Stimulated activated CD4-positive, alpha-beta T cell treated with anti-CD3 and anti-CD28 coated beads, Interleukin-2, amount 100 ng/mL, for 24 hours (primary cell): ENCODE results near the gene LGALS9.
"Not testable (repeated sequence)": the region's sequence is repeated elsewhere in the genome, so short reads cannot be mapped to it uniquely, and the experiment has no call there.

Source experiments
- DNase-seq, 2 donors: peaks; one replicate each; pipeline ENCODE4 v3.0.0-alpha.2; 2020

LGALS9 gene

DNA sequence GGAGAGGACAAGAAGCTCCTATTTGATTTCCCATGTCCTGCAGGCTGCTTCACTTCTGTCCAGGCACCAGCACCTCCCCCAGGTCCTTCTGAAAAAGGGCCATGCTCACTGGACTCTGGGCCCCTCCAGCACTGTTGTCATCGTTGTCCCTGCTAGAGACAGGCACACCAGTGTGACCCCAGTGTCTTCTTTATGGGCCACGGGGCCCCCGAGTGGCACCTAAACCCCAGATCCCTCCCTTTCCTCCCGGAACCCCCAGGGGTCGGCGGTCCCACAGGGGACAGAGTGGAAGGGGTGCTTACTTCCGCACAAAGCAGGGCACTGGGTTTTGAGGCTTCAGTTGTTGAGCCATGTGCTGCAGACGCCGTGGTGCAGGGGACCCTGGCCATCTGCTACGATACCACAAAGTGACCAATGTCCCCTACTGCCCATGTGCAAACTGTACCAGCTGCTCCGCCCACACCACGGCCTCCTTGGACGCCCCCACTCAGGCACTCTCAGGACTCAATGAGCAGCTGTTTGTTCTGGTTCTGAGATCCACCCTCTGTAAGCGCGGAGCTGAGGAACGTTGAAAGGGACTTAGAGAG, 24.6 kb downstream of the LGALS9 start:
- DNase-seq, result not testable (repeated sequence)

DNA sequence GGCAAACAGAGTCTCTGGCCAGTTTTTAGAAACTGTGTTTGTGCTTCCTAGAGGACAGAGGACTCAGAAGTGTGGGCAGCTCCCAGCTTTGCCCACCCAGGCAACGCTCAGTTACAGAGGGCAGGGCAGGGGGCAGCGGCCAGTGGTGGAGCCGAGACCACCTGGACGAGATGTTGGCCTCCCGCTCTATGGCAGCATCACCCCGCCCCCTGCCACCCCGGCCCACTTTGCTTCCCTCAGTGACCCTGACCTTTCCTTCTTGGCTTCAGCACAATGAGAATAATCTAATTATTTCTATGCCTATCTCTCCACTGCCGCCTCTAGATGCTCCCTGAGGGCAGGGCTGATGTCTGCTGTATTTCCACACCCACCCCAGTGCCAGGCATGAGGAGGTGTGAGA, 25.6 kb downstream of the LGALS9 start:
- DNase-seq, result not testable (repeated sequence)

DNA sequence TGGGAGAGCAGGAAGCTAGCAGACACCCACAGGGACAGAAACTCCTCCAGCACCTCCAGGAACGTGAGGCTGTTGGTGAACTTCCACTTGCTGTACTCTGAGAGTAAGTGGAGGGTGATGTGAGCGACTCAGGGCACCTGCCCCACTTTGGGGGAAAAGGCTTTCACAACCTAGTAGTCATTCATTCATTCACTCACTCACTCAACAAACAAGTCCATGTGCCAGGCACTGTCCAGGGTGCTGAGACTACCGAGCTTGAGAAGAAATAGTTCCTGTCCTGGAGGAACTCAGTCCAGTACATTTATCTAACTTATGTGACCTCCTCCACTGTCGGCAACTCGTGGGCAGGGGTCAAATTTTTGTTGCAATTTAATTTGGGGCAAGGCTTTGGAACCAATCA, 26.6 kb downstream of the LGALS9 start:
- DNase-seq, result no peak

DNA sequence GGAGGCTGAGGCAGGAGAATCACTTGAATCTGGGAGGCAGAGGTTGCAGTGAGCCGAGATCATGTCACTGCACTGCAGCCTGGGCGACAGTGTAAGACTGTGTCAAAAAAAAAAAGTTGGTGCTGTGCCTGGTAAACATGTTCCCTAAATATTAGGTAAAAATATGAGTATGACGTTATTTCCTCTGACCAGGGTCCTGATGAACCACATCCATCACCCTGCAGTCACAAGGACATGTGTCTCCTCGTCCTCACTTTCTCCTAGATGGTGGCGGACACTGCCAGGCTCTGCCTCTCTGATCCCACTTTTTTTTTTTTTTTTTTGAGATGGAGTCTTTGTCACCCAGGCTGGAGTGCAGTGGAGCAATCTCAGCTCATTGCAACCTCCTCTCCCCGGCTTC, 28.7 kb downstream of the LGALS9 start:
- no peak for DNase-seq

DNA sequence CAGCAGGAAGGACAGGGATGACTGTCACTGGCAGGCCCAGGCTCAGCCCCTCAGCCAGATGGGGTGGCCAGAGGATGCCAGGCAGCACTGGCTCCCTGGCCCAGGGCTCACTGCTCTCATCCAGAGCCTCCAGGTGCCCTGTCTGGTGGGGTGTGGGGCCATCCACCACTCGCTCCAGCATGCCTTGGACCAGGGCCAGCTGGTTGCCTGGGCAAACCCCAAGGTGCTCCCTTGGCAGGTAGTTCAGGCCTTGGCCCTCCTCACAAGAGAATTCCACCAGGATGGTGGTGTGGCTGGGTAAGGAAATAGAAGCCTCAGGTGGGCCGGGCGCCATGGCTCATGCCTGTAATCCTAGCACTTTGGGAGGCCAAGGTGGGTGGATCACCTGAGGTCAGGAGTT, 29.4 kb downstream of the LGALS9 start:
- DNase-seq, result no peak

DNA sequence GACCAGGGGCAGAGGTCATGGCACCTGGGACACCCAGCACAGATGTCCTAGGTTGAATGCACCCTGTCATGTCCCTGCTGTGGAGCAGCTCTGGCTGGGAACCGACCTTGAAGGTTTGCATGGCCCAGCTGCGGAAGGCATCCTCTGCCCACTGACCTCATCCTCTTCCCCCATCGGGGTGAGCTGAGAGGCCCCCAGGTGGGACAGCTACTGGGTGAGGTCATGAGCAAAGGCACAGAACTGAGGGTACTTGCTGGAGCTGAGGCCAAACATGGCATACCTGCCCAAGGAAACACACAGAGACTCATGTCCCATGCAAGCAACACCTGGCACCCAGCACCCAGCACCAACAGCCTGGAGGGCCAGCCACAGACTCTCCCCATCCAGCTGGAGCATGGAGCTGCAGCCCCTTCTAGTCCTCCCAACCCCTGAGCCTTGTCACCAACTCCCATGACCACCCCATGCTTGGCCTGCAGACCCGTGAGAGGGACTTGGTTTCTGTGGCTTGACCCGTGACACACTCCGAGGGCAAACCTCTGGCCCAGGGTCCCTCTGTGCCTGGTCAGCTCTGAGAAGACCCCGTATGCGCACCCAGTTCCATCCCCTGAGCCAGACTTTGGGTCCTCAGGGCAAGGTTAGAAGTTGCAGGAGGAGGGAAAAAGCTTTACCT, 33.1 kb downstream of the LGALS9 start:
- no peak for DNase-seq

DNA sequence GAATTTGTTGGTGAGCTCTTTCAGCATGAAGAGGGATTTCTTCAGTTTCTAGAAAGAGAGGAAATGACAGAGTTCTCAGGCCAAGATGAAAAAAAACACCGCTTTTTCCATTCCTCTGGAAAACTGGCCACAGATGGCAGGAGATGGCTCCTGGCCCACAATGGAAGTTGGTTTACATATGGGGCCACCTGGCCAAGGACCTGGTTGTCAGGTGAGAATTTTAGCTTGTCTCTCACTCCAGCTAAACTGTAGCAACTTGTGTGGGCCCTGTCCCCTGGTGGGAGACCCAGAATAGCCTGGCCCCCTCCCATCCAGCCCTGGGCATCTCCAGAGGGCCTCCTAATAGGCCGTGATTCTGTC, 33.6 kb downstream of the LGALS9 start:
- no peak for DNase-seq

DNA sequence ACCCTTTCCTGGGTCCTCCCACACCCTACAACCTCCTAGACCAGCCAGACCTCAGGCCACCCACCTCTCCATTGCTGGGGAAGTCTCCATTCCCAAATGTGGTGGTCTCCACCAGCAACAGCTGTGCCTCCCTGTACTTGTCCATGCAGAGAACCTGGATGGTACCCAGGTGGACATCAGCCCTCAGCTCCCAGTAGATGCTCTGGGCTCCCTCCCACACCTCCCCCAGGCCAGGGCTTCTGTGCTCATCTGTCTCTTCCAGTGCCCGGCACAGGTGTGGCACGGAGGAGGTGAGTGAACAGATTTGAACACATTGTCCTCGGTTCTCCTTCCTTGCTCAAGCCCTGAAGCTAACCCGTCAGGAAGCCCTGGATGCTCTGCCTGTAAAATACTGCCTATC, 34.6 kb downstream of the LGALS9 start:
- DNase-seq, result no peak

DNA sequence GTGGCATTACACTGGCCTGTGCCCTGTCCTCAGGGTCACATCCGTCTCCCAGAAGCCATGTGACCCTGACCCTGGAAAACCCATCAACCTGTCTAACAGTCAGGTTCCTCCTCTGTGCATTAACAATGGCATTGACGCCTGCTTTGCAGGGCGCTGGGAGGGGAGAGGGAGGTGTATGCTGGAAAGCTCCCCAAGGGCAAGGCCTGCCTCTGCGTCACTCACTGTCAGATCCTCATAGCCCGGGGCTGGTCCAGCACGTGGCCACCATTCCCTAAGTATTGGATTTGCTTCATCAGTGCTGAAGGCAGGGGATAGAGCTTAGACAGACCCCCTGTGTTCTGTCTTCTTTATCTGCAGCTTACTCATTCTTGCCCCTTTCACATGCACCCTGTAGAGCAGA, 35.3 kb downstream of the LGALS9 start:
- not testable (repeated sequence) for DNase-seq

DNA sequence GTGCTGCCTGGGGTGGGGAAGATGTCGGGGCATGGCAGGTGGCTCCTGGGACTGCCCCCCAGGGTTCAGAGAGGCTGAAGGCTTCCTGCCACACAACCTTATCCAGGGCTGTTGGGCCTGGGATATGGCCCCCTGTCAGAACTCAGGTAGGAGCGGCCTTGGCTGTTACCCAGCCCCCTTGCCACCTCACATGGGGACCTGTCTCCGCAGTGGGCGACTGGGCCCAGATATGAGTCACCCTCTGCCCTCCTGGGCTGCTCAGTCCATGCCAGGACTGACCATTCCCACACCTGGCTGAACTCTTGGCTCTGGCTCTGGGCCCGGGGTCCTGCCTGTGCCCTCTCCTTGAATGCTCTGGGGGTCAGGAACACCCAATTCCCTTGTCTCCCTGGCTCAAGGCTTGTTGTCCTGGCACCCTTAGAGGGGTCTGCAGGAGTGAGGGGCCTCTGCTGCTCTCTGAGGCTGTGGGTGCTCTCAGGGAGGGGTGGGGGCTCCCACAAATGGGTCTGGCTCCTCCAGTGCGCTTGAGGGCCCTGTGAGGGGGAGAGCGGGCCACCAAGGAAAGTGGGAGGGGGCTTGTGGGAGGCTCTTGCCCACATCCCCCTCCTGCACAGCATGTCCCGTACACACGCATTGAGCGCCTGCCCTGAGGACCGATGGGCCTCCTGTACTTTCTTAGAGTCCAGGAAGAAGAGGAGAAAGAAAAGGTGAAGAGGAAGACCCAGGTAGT, 36.0 kb downstream of the LGALS9 start:
- no peak for DNase-seq

DNA sequence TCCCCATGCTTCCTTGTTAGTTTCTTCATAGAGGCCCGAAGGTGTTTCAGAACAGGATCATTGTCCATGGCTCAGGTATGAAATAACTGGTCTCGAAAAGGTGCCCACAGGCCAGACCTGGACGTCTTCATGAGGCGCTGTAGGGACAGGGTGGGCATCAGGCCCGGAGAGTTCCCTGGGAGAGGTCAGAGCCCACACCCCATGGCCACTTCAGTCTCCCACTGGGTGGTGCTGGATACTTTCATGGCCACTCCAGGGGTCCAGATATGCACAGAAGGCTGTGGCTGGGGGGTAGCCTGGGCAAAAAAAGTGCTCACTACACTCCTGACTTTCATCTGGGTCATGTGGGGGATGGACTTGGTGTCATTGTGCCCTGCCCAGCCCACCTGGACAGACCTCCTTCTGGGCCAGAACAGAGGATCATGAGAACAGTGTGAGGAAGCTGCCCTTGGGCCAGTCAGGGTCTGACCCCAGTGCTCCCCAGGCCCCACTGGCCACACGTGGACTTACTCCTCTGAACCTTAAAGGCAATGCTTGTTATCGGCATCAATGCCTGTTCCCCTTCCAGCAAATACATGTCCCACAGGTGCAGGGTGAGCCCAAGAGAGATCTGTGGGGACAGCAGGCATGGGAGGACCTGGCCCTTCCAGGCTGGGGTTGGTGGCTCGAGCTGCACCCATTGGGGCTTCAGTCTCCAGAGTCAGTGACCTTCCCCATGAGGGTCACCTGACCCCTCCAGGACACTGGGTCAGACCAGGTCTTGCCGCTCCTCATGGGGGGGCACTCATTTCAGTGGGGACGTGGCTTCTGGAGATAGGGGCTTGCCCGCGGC, 36.9 kb downstream of the LGALS9 start:
- DNase-seq, result no peak

DNA sequence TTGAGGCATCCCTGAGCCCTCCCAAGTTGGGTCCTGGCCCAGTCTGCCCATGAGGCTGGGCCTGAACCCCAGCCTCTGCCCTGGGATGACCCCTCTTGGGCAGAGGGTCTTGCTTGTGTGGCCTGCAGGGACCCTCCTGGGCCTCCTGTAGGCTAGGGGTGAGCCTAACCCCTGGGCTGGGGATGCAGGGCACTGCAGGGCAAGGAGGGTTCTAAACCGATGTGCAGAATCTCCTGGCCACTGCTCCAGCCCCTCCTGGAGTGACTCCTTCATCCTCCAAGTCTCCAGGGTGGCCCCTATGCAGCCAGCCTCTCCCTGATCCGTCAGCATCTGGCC, 37.5 kb downstream of the LGALS9 start:
- no peak for DNase-seq

DNA sequence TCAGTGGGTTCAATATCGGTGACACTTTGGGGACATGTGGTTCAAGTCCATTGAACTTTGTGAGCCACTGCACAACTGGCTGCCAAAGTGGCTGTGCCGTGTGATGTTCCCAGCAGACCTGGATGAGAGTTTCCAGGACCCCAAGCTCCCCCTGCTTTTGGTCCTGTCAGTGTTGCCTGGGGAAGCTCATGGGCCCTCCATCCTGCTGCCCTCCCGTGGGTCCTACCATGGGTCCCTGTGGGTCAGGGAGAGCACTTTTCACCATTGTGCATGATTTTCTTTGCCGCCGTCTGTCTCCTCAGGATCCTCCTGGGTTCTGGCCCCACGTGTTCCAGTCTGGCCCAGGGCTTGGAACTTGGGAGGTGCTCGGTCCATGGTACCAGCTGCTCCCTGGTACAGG, 38.1 kb downstream of the LGALS9 start:
- DNase-seq, result no peak

DNA sequence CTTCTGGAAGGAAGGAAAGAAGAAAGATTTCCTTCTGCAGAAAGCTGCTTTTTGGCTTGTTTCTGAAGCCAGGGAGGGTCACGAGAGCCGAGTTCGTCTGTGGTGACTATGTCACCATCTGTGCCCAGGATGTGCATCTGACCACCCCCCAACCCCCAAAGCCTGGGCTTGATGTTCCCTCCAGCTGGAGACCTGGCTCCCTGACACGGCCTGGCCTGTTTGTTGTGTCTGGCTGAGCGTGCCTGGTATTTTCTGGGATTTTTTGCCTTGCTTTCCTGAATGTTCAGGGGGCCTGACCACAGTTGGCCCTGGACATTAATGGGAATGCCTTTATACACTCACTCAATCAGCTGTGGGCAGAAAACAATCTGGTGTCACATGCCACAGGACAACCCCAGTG, 38.9 kb downstream of the LGALS9 start:
- no peak for DNase-seq

DNA sequence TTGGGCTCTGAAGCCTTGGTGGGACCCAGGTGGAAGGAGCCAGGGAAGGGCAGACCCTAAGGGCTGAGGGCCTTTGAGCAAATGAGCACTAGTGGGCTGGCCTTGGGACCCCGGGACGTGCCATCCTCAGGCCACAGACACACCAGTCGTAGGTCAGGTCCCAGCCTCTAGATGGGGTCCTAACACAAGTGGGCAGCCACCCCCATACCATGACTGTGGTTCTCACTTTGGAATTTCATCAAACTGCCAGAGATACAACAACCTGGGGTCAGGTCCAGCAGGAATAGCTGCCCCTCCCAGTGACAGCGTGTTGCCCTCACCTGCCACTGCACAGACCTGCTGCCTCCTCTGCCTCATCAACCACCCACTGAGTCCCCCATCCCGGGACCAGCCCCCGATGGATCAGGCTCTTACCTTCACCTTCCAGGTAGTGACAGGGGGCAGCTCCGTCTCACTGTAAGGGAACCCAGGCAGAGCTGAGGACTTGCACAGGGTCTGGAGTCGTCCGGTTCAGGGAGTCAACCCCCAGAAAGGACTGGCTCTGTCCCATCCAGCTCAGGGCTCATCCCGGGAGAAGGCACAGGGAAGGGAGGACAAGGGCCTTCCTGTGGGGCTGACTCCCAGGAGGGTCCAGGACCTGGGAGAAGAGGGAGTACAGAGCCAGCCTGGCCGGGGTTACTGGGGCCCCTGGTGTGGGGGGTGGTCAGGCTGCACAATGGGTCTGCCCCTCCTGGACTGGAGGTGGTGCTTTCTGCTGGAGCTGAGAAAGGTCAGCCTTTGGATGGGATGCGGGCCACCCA, 40.0 kb downstream of the LGALS9 start:
- DNase-seq, result no peak

DNA sequence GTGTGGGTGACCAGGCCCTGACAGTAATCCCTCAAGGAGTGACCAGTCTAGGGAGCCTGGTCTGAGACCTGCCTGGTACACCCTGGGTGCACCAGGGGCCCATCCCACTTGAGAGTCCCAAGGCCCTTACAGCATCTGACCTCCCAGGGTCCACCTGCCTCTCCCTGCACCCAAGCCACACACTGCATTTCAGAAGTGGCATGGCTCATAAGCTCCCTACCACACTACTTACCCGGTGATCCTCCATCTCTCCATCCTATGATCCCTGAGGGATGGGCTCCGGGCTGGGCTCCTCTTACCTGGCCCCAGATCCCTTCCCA, 40.6 kb downstream of the LGALS9 start:
- DNase-seq, result no peak

DNA sequence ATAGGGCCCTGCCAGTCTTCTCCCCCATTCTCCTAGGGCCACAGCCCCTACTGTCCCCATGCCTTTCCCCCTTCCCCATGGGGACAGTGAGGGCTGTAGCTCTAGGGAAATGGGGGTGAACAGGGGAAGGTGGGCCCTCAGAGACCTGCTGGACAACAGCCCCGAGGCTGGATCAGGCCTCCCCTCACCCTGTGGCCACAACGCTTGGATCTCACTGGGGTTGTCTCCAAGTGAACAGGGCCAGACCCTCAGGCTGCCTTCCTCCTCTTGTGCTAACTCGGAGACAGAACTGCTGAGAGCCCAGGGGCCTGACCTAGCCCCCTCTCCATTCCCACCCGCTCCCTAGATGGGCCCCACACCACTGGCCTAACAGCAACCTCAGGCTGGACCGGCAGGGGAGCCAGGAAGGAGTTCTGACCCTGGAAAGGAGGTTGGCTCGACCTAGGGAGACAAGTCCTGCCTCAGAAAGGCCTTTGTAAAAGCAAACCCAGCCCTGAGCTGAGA, 41.0 kb downstream of the LGALS9 start:
- not testable (repeated sequence) for DNase-seq

DNA sequence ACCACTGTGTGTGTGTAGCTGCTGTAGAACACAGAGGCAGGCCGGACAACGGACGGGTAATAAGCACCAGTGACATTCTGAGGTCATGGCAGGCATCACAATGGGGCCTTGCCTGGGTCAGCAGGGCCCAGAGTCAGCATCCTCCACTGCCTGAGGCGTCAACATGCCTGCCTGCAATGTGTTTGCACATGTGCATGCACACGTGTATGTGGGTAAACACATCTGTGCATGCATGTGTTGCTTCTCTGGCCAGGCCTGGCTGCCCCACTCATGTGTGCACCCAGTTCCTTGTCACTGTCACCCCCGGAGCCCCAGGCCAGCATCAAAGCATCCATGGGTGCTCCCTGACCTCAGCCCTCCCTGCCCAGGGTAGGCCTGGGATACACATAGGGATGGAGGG, 43.3 kb downstream of the LGALS9 start:
- no peak for DNase-seq

DNA sequence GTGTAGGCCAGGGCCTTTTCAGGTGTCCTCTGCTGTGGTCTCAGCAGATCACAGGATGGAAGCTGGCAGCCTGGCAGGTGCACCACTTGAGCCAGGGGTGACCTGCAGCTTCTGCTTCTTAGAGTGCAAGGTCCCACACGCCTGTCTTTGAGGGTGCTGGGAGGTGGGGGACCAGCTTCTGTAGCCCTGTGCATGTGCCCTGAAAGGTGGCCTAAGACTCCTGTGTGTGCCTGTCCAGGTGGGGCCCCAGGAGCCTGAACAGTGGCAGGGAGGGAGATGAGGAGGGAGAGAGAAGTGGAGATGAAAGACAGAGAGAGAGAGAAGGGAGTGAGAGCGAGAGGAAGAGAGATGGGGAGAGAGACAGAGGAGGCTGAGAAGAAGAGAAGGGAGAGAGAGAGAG, 46.2 kb downstream of the LGALS9 start:
- no peak for DNase-seq

DNA sequence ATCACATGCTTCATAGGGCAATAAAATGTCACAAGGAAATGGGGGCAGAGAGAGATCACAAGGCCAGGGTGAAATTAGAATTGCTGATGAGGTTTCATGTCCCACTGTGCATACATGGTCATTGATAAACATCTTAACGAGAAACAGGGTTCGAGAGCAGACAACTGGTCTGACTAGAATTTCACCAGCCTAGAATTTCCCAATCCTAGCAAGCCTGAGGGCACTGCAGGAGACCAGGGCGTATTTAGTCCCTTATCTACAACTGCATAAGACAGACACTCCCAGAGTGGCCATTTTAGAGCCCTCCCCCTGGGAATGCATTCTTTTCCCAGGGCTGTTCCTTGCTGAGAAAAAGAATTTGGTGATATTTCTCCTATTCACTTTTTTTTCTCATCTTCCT, 55.3 kb downstream of the LGALS9 start:
- DNase-seq, result not testable (repeated sequence)

DNA sequence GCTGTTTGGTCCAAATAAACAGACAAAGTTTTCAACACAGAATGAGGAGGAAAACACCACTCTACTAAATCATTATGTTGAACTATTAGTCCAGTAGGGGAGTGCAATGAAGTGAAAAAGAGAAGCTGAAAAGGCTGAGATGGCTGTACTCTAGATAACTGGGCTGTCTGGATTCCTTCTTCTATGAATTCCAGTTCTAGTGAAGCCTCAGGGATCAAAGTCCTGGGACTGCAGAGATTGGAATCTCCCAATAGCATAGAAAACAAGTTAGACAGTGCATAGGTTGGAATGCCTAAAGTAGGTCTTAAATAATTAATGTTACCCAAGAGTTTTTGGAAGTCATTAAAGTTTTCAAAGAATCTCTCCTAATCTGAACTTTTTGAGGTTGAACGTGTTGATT, 59.9 kb downstream of the LGALS9 start:
- DNase-seq, result no peak

DNA sequence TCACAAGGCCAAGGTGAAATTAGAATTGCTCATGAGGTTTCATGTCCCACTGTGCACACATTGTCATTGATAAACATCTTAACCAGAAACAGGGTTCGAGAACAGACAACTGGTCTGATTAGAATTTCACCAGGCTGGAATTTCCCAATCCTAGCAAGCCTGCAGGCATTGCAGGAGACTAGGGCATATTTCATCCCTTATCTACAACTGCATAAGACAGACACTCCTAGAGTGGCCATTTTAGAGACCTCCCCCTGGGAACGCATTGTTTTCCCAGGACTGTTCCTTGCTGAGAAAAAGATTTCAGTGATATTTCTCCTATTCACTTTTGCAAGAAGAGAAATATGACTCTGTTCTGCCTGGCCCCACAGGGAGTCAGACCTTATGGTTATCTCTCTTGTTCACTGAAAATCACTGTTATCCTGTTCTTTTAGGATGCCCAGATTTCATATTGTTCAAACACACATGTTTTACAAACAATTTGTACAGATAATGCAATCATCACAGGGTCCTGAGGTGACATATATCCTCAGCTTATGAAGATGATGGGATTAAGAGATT, 64.3 kb downstream of the LGALS9 start:
- DNase-seq, result not testable (repeated sequence)
